ENCODE measurements around the gene AIRE.

AIRE gene

DNA sequence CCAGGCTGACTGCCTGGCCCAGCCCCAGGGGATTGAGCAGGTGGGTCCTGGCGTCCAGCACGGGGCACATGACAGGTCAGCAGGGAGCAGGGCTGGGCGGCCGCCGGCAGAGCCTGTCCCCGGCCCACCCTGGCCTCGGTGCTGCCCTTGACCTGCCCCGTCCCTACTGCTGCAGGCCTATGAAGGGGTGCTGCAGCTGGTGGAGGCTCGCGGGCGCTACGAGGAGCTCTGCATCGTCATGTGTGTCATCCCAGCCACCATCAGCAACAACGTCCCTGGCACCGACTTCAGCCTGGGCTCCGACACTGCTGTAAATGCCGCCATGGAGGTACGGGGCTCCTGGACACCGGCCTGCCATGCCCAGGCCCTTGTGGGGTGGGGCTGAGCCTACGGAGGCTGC lies 37.9 kb downstream of the AIRE start:
- TF ChIP-seq, protein P1, sequence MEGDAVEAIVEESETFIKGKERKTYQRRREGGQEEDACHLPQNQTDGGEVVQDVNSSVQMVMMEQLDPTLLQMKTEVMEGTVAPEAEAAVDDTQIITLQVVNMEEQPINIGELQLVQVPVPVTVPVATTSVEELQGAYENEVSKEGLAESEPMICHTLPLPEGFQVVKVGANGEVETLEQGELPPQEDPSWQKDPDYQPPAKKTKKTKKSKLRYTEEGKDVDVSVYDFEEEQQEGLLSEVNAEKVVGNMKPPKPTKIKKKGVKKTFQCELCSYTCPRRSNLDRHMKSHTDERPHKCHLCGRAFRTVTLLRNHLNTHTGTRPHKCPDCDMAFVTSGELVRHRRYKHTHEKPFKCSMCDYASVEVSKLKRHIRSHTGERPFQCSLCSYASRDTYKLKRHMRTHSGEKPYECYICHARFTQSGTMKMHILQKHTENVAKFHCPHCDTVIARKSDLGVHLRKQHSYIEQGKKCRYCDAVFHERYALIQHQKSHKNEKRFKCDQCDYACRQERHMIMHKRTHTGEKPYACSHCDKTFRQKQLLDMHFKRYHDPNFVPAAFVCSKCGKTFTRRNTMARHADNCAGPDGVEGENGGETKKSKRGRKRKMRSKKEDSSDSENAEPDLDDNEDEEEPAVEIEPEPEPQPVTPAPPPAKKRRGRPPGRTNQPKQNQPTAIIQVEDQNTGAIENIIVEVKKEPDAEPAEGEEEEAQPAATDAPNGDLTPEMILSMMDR (conservative IDR thresholded peaks at IDR 0.05; ENCODE audit: low read depth, low read length) = no peak
- no peak overlapping the region for H3K4me3 ChIP-seq (ENCODE audit: low read length)
- no peak for DNase-seq (ENCODE audit: low read depth)

DNA sequence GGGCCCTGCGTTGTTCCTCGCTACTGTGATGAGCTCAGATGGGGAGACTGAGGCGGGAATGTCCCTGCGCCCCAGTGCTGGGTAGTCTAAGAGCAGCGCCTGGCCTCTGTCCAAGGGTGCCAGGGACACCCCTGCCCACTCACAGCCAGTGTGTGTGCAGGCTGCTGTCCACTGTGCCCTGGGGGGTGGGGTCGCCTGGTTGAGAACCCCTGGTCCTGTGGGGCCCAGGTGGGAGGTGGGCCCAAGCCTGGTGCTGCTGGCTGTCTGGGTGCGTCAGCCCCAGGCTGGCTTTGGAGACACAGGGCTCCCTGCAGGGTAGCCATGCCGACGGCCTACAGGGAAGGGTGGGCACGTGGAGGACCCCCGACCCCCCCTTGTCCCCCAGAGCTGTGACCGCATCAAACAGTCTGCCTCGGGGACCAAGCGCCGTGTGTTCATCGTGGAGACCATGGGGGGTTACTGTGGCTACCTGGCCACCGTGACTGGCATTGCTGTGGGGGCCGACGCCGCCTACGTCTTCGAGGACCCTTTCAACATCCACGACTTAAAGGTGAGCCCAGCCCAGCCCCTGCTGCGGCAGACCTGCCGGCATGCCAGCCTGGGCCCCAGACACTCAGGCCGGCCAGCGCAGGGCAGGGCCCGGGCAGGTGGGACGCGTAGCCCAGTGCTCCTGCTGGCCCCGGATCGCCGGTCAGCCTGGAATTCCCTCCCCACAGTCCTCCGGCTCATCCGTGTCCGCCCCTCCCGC lies 38.6 kb downstream of the AIRE start:
- DNase-seq (ENCODE audit: low read depth) = no peak
- no peak overlapping the region for H3K4me3 ChIP-seq (ENCODE audit: low read length)
- TF ChIP-seq, protein P1 (conservative IDR thresholded peaks at IDR 0.05; ENCODE audit: low read depth, low read length) = no peak

DNA sequence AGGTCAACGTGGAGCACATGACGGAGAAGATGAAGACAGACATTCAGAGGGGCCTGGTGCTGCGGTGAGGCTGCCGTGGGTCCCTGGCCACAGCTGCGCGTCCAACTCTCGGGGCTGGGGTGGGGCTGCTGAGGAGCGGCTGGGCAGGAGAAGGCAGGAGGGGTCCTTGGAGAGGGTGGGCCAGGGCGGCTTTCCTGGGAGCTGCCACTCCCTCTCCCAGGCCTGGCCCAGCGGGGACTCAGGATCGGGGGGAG lies 39.1 kb downstream of the AIRE start:
- H3K4me3 ChIP-seq (ENCODE audit: low read length) = no peak overlapping the region
- DNase-seq (ENCODE audit: low read depth) = no peak
- TF ChIP-seq, protein P1 (conservative IDR thresholded peaks at IDR 0.05; ENCODE audit: low read depth, low read length) = no peak

DNA sequence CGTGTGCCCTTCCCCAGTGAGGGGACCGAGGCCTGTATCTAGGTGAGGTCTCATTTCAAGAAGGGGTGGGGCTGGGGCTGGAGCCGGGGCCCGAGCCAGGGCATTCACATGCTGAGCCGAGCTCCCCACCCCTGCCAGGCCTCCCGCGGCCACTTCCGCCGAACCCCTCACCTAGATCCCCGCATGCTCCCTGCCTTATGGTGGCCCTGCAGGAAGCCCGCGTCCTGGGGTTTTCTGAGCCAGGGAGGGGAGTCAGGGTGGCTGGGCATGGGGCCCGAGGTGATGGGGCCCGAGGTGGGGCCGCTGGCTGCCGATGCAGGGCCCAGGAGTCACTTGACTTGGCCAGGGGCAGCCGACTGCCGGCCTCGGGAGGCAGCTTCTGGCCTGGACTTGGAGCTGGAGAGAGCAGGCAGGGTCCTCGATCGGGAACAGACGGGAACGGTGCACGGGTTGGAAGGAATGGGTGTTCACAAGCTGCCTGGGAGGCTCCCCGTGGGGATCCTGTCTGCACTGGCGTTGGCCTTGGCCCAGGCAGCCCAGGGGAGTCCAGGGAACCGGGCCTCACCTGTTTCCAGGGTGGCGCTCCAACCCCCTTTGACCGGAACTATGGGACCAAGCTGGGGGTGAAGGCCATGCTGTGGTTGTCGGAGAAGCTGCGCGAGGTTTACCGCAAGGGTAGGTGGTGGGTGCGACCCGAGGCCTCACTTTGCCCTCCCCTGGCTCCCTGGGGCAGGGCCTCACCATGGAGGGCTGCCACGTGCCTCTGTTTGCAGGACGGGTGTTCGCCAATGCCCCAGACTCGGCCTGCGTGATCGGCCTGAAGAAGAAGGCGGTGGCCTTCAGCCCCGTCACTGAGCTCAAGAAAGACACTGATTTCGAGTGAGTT lies 40.0 kb downstream of the AIRE start:
- TF ChIP-seq, protein P1 (conservative IDR thresholded peaks at IDR 0.05; ENCODE audit: low read depth, low read length) = no peak
- H3K4me3 ChIP-seq (ENCODE audit: low read length) = no peak overlapping the region
- no peak for DNase-seq (ENCODE audit: low read depth)

DNA sequence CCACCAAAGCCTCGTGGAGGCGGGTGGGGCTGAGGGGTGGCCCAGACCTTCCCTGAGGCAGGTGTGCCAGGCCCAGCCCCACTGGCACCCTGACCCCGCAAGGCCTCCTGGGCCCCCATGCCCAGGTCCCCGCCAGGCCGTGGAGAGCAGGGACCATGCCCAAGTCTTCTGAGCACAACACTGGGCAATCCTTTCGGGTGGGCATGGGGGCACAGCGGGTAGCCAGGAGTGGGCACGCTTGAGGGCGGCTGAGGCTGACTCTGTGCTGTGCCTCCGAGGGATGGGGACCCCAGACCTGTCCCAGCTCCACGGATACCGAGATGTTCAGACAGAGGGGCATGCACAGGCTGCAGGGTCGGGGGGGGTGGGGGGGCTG lies 40.6 kb downstream of the AIRE start:
- TF ChIP-seq, protein P1 (conservative IDR thresholded peaks at IDR 0.05; ENCODE audit: low read depth, low read length) = no peak

DNA sequence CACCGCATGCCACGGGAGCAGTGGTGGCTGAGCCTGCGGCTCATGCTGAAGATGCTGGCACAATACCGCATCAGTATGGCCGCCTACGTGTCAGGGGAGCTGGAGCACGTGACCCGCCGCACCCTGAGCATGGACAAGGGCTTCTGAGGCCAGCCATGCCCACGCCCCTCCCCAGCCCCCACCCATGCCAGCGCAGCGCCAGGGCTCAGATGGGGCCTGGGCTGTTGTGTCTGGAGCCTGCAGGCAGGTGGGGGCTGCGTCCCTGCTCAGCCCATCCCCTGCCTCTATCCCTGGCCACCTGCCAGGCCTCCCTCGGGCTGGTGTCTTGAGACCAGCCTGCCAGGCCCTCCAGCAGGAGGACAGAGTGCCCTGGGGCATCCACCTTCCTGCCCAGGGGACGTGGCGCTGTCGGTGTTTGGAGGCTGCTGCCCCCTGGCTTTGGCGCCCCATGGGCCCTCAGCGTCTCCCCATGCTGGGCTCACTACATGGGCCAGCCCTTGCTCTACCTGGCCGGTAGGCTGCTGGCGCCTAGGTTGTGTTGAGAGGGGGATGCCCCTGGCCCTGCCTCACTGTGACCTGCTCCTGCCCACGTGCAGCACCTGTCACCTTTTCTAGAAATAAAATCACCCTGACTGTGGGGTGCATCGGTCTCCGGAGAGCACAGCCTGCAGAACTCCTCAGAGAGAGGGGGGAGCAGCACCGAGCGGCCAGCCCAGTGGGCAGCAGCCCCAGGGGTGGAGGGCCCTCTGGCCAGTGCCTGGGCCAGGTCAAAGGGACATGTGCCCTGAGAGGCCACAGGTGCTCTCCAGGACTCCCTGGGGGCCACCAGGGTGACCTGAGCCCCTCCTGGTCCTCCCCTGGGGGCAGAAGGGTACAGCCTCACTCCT lies 41.3 kb downstream of the AIRE start:
- TF ChIP-seq, protein P1 (conservative IDR thresholded peaks at IDR 0.05; ENCODE audit: low read depth, low read length) = no peak
- DNase-seq (ENCODE audit: low read depth) = no peak
- H3K4me3 ChIP-seq (ENCODE audit: low read length) = no peak overlapping the region

More for the DNA sequence above, 40.6 kb downstream of the AIRE start:
- no peak for DNase-seq (ENCODE audit: low read depth)
- H3K4me3 ChIP-seq (ENCODE audit: low read length) = no peak overlapping the region

Data from retinal pigment epithelial cell (primary cell).